Adipocyte (in vitro differentiated cells): ENCODE data around the gene TRIM44.
A peak's percentile ranks its signal among the peaks of the same experiment; 100 is the strongest.

ENCODE experiments used
- DNase-seq: peaks from one replicate; pipeline ENCODE4 v3.0.0-alpha.2; 2015; ENCODE audit warnings: low read depth
- H3K27me3 ChIP-seq: replicated peaks from 2 replicates; pipeline ENCODE4 v1.7.0; 2013; ENCODE audit warnings: mild to moderate bottlenecking, low read length, moderate library complexity; ENCODE audit not compliant: control insufficient read depth, insufficient read depth
- H3K36me3 ChIP-seq: 2 replicates; pipeline ENCODE4 v1.7.0; 2013; ENCODE audit warnings: low read length, mild to moderate bottlenecking, moderate library complexity; ENCODE audit not compliant: control insufficient read depth, insufficient read depth, severe bottlenecking
- H3K4me1 ChIP-seq: 2 replicates; pipeline ENCODE4 v1.7.0; 2013; ENCODE audit warnings: mild to moderate bottlenecking, low read length, moderate library complexity; ENCODE audit not compliant: control insufficient read depth, insufficient read depth
- H3K4me3 ChIP-seq: 2 replicates; pipeline ENCODE4 v1.7.0; 2013; ENCODE audit warnings: mild to moderate bottlenecking, low read length, moderate library complexity
- H3K9ac ChIP-seq: 2 replicates; pipeline ENCODE4 v1.7.0; 2013; ENCODE audit warnings: mild to moderate bottlenecking, low read length, moderate library complexity
- H3K9me3 ChIP-seq: 2 replicates; pipeline ENCODE4 v1.7.0; 2013; ENCODE audit warnings: mild to moderate bottlenecking, low read length, moderate library complexity; ENCODE audit not compliant: control insufficient read depth

Gene TRIM44

DNA sequence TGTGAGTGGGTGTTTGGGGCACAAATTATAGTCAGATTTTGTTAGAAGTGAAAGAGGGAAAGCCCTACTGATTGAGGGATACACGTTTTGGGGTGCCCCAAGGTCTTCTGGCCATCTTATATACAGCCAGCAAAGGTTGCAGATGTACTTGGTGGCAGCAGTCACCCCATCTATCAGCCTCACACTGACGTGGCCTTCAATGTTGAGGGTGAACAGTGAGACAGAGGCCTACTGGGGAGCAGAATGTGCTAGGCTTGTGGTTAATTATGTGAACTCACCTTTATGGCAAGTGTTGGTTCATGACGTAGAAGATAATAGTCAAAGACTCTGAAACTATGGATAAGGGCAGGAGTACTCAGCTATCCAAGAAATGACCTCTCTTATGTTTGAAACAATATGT lies 121.2 kb downstream of the TRIM44 start:
- Histone ChIP-seq H3K4me3 (no peak overlapping the region), H3K4me1 (peaks cover 27% of the 10 kb centered on the region), H3K9me3 (no peaks in the 10 kb centered on the region)

DNA sequence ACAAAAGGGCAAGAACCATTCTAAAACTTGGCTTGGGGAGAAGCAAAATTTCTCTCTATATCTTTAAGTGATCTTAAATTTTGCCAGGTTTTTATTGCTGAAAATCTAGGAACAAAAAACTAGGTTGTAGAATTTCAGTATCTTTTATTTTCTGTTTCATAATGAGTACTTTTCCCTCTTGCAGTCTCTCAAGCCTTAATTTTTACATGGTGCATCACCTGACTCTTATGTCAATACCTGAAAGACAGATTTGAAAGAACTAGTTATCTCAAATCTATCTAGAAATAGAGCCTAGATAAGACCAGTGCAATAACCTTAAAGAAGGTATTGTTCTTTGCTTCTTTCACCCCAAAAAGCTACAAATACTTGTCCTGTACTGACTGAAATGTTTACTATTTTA lies 122.1 kb downstream of the TRIM44 start:
- Histone ChIP-seq H3K27me3 (no peaks in the 10 kb centered on the region), H3K9ac (no peak overlapping the region), H3K36me3 (no peaks in the 10 kb centered on the region), H3K4me1 (peaks cover 27% of the 10 kb centered on the region), H3K4me3 (no peak overlapping the region), H3K9me3 (no peaks in the 10 kb centered on the region)
- DNase-seq: no peak

More for the DNA sequence above, 121.2 kb downstream of the TRIM44 start:
- DNase-seq: no peak
- Histone ChIP-seq H3K36me3 (no peaks in the 10 kb centered on the region), H3K9ac (no peak overlapping the region), H3K27me3 (no peaks in the 10 kb centered on the region)

DNA sequence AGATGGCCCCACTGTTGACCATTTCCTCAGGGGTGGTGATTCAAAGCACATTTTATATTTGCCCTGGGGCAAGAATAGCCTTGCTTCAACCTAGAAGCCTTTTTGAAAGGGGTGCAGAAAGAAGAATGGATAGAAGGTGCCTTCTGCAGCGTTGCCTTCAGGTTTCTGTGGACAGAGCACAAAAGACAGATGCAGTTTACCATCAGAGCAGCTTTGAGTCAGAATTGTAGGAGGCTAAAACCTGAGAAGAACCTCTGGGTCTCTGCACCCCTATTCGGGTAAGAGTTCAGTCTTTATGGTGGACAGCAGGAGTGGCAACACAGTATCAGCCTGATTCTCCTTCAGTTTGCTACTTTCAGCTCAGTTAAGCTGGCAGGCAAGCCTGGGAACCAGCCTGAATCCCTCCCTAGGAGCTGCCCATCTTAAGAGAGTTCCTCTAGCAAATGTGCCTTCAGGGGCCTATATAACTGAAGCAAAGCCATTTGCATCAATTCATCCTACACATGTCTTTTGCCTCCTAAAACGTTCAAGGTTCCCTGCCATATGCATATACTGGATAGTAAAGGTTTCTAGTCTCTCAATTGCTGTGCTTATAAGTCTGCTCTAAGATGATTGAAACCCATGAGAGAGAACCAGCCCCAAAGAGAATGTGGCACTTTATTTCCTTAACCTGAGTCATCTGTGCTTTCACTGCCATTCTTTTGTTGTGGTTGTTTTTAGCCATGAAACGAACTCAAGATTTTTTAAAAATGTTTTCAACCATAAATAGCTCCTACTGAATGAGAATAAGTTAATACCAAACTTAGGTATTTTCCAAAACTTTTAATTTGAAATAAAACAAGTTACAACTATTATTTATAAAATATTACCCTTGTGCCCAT lies 123.0 kb downstream of the TRIM44 start:
- H3K4me1 ChIP-seq: peaks cover 27% of the 10 kb centered on the region
- no peaks in the 10 kb centered on the region for H3K36me3 ChIP-seq
- H3K27me3 ChIP-seq: no peaks in the 10 kb centered on the region
- no peak overlapping the region for H3K4me3 ChIP-seq
- no peak overlapping the region for H3K9ac ChIP-seq
- peak; percentile 28 for DNase-seq
- no peaks in the 10 kb centered on the region for H3K9me3 ChIP-seq

DNA sequence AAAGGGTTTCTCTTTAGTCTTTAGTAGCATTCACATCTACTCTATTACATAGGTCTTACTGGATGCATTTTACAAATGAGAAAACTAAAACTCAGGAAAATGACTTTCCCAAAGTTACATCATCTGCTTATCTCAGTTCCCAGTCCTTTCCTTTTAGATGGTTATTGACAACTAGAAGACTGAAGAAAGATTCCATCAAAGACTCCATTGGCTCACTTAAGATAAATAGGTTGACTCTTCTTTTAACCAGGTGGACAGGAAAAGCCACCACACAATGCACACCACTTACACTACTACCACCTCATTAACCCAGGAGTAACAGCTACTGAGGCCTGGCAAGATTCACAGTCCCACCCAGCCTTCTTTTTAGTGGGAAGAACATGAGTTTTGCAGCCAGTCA lies 123.6 kb downstream of the TRIM44 start:
- Histone ChIP-seq H3K9me3 (no peaks in the 10 kb centered on the region), H3K27me3 (no peaks in the 10 kb centered on the region), H3K4me1 (peaks cover 25% of the 10 kb centered on the region), H3K36me3 (peaks cover under 1% of the 10 kb centered on the region), H3K9ac (no peak overlapping the region), H3K4me3 (no peak overlapping the region)
- peak; percentile 27 for DNase-seq

DNA sequence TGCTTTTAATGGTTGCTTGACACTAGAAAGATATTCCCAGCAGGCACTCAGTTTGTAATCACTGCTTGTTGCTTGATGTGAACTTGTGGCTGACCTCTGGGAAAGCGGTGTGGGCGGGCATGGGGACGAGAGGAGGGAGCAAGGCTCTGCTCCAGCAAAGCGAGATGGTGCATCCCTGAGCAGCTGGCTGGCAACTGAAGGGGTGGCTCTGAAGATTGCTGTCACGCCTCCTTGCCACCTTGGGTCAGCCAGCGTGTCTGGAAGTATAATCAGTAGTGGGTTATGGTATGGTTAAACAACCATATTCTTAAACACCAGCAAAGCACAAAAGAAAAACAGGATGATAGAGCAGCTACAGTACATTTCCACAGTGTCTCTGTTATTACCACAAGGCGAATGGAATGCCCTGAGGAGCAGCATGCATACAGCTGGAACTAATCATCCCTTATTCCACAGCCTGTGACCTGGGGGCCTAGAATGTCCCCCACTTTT lies 124.5 kb downstream of the TRIM44 start:
- H3K36me3 ChIP-seq: peaks cover 6% of the 10 kb centered on the region
- H3K9ac ChIP-seq: no peak overlapping the region
- DNase-seq: peak; percentile 81
- peaks cover 20% of the 10 kb centered on the region for H3K4me1 ChIP-seq
- H3K4me3 ChIP-seq: no peak overlapping the region
- no peaks in the 10 kb centered on the region for H3K9me3 ChIP-seq
- H3K27me3 ChIP-seq: no peaks in the 10 kb centered on the region

DNA sequence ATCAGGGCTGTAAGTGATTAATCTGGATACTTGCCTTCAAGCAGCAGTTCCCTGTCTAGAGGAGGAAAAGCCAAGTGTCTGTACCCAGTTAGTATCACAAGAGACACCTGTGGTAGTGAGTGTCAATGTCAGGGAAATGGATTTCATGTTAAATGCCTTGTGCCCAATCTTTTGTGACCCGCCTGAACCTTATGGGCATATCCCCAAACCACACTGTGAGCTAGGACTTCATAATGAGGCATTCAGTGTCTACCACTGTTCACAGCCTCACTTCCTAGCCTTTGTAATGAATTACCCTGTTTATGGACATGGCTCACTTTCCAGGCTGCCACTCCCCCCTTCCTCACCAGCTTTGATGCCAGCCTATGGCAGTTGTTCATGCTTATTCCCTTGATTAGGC lies 125.1 kb downstream of the TRIM44 start:
- peaks cover 20% of the 10 kb centered on the region for H3K4me1 ChIP-seq
- no peak for DNase-seq
- H3K4me3 ChIP-seq: no peak overlapping the region
- peaks cover 6% of the 10 kb centered on the region for H3K36me3 ChIP-seq
- no peaks in the 10 kb centered on the region for H3K27me3 ChIP-seq
- H3K9me3 ChIP-seq: no peaks in the 10 kb centered on the region
- H3K9ac ChIP-seq: no peak overlapping the region

DNA sequence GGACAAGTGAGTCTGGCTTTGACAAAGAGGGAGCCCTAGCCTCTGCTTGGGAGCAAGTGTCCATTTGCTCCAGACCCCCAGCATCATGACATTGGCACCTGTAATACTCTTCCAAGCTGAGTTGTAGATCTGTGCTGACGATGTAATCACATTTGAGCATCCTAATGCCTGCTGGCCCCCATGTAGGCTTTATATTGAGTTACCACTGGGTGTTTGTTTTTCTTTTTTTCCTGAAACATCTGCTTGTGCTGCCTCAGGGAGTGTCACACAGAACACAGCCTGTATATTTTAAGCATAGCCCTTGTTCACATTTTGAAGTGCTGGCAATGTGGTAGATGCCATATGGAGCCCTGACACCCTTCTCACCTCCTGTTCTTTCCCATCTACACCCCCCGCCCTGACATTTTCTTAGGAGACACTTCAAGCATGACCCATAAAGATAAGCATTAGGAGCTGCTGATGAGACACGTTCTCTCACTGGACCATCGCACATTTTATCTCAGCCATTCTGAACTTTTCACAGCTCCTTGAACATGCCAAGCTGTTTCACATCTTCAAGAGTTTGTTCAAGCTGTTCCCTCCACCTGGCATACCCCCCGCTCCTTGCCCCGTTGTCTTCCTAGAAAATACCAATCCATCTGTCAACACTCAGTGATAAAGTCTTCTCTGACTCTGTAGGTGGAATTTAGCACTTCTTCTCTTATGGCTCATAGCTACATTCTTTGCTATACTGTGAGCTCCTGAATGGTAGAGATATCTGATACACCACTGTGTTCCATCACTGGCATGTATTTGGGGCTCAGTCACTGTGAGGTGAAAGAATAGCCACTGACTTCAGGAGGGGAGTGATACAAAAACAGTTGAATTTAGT lies 128.7 kb downstream of the TRIM44 start:
- DNase-seq: peak; percentile 23
- Histone ChIP-seq H3K4me1 (peaks cover 17% of the 10 kb centered on the region), H3K9me3 (no peaks in the 10 kb centered on the region), H3K9ac (no peak overlapping the region), H3K4me3 (no peak overlapping the region), H3K27me3 (no peaks in the 10 kb centered on the region), H3K36me3 (peaks cover 6% of the 10 kb centered on the region)

DNA sequence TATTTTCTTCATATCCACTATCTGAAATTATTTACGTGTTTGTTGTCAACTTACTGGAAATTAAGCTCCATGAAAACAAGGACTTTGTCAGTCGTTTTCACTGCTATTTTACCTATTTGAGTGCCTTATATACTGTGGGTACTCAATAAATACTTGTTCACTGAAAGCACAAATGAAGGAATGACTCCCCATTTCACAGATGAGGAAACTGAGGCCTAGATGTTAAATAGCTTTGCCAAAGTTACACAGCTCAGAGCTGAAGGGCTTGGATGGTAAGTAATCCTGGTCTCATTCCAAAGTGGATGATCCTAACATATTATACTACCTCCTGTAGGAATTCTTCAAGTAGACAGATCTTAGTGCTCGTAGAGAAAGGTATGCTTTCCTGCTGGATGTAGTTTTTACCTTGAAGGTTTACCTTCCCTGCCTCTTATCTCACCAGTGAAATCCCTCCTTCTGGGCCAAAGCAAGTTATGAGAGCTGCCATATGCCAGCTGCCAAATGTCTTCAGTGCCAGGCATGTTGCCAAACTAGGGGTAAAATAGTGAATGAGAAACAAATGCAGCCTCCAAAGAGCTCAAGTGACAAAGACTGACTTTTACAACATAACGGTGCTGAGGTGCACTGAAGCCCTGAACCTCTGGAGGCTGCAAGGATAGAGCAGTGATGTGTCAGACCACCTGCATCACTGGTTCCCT lies 129.7 kb downstream of the TRIM44 start:
- Histone ChIP-seq H3K9me3 (no peaks in the 10 kb centered on the region), H3K36me3 (peaks cover 6% of the 10 kb centered on the region), H3K27me3 (no peaks in the 10 kb centered on the region), H3K9ac (no peak overlapping the region), H3K4me1 (peaks cover 7% of the 10 kb centered on the region), H3K4me3 (no peak overlapping the region)
- peak; percentile 20 for DNase-seq

DNA sequence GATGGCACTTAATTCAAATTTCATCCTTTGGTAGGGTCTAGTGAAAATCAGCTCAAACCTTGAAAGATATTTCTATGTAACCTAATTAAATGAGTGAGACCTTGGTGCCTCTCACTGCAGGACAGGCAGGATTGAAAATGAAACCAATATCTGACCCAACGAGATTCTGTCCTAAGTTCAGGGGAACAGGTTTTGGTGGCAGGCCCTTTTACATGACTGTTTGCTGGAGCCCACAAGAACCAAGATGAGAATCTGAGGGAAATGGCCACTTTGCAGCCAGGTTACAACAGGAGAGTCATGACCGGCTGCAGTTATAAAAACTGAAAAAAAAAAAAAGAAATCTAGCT lies 130.2 kb downstream of the TRIM44 start:
- H3K9me3 ChIP-seq: no peaks in the 10 kb centered on the region
- H3K27me3 ChIP-seq: no peaks in the 10 kb centered on the region
- peaks cover 2% of the 10 kb centered on the region for H3K4me1 ChIP-seq
- H3K36me3 ChIP-seq: peaks cover 6% of the 10 kb centered on the region
- no peak overlapping the region for H3K4me3 ChIP-seq
- H3K9ac ChIP-seq: no peak overlapping the region
- DNase-seq: no peak

DNA sequence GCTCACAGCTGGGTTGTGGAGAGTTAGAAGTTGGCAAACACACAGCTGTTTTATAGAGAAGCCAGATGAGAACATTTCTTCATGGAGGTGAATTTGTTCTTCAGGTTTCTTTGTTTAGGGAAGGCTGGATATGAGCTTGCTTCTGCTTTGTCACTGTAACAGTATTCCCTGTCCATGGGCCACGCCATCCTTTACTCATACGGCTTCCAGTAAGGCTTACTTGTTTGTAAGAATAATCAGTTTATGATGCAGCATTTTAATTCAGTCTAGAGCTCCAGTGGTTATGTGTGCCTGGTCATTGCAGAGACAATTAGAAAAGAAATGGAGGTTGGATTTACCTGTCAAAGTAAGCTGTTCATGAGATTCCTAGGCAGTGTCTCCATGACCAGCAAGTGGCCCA lies 131.8 kb downstream of the TRIM44 start:
- DNase-seq: no peak
- H3K4me1 ChIP-seq: peaks cover 12% of the 10 kb centered on the region
- no peak overlapping the region for H3K9ac ChIP-seq
- H3K36me3 ChIP-seq: peaks cover 6% of the 10 kb centered on the region
- H3K9me3 ChIP-seq: no peaks in the 10 kb centered on the region
- no peaks in the 10 kb centered on the region for H3K27me3 ChIP-seq
- no peak overlapping the region for H3K4me3 ChIP-seq

DNA sequence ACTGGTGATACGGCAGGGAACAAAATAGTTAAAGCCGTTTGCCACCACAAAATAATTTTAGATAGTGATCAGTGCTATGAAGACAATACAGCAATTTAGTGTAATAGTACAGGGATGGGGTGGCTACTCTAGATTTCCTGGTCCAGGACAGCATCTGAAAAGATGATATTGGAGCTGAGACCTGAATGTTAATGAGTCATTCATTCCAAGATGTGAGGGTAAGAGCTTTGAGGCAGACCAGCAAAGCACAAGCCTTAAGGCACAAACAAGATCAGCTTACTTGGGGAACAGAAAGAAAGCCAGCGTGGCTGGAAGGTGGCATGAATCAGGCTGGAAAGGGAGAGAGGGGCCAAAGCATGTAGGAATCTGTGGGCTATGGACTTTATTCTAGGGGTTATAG lies 132.3 kb downstream of the TRIM44 start:
- Histone ChIP-seq H3K4me3 (no peak overlapping the region), H3K9me3 (no peaks in the 10 kb centered on the region), H3K27me3 (no peaks in the 10 kb centered on the region), H3K9ac (no peak overlapping the region), H3K4me1 (peaks cover 12% of the 10 kb centered on the region), H3K36me3 (peaks cover 6% of the 10 kb centered on the region)
- DNase-seq: peak; percentile 81
